Measurements from ENCODE around the gene TRMT10A. TPM values are rescaled to one million over a fixed set of nuclear protein-coding genes. Genes with fewer than 3 reads are reported as not detected.
"Not testable (repeated sequence)": the region's sequence is repeated elsewhere in the genome, so short reads cannot be mapped to it uniquely, and the experiment has no call there.

TRMT10A gene
- total RNA-seq, 1 donor from 2014 or later = 7.3 TPM

GRCh38 chr4:99536271-99536670, 27.6 kb downstream of the TRMT10A start:
- intact Hi-C loops (cut with micrococcal nuclease) = no loop called here
- no peak for DNase-seq (ENCODE audit: low spot score)
- Mint-ChIP-seq H3K27ac (no peak overlapping the region), H3K36me3 (ENCODE audit: low read depth) (no peaks in the 10 kb centered on the region), H3K27me3 (ENCODE audit: insufficient read depth) (peaks cover 10% of the 10 kb centered on the region), H3K9me3 (no peaks in the 10 kb centered on the region), H3K4me1 (ENCODE audit: low read depth) (no peaks in the 10 kb centered on the region), H3K4me3 (no peak overlapping the region)

DNA sequence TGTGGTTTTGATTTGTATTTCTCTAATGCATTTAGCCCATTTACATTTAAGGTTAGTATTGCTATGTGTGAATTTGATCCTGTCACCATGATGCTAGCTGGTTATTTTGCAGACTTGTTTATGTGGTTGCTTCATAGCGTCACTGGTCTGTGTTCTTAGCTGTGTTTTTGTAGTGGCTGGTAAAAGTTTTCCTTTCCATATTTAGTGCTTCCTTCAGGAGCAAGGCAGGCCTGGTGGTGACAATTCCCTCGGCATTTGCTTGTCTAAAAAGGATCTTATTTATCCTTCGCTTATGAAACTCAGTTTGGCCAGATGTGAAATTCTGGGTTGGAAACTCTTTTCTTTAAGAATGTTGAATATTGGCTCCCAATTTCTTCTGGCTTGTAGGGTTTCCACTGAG, 29.1 kb downstream of the TRMT10A start:
- H3K27me3 Mint-ChIP-seq (ENCODE audit: insufficient read depth) = peaks cover 15% of the 10 kb centered on the region
- H3K27ac Mint-ChIP-seq; DNase-seq (ENCODE audit: low spot score); H3K36me3 Mint-ChIP-seq (ENCODE audit: low read depth); intact Hi-C loops (cut with micrococcal nuclease); H3K4me1 Mint-ChIP-seq (ENCODE audit: low read depth); H3K4me3 Mint-ChIP-seq; H3K9me3 Mint-ChIP-seq: not testable (repeated sequence)

DNA sequence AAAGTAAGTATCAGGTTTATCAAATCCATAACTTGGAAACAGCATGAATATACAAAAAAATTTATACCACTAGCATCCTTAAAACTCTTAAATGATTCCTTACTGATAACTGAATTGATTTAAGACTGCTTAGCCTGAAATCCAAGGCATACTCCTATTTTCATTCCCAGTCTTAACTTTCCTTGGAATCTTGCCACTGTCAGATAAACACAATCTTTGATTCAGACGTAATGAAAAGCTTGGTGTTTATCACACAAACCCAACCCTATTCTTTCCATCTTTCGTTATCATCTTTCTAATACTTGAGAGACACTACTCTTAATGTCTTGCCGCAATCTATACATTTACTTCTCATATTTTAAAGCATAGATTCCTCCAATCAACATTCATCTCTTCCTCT, 33.9 kb downstream of the TRMT10A start:
- no peak overlapping the region for H3K27ac Mint-ChIP-seq
- H3K9me3 Mint-ChIP-seq = no peaks in the 10 kb centered on the region
- peaks cover 17% of the 10 kb centered on the region for H3K27me3 Mint-ChIP-seq (ENCODE audit: insufficient read depth)
- no peak for DNase-seq (ENCODE audit: low spot score)
- H3K4me3 Mint-ChIP-seq = no peak overlapping the region
- intact Hi-C loops (cut with micrococcal nuclease) = no loop called here
- H3K36me3 Mint-ChIP-seq (ENCODE audit: low read depth) = no peaks in the 10 kb centered on the region
- H3K4me1 Mint-ChIP-seq (ENCODE audit: low read depth) = no peaks in the 10 kb centered on the region

GRCh38 chr4:99529228-99529627, 34.6 kb downstream of the TRMT10A start:
- no peaks in the 10 kb centered on the region for H3K36me3 Mint-ChIP-seq (ENCODE audit: low read depth)
- no peaks in the 10 kb centered on the region for H3K4me1 Mint-ChIP-seq (ENCODE audit: low read depth)
- no peak overlapping the region for H3K4me3 Mint-ChIP-seq
- intact Hi-C loops (cut with micrococcal nuclease) = no loop called here
- DNase-seq (ENCODE audit: low spot score) = no peak
- H3K27me3 Mint-ChIP-seq (ENCODE audit: insufficient read depth) = peaks cover 17% of the 10 kb centered on the region
- H3K9me3 Mint-ChIP-seq = no peaks in the 10 kb centered on the region
- no peak overlapping the region for H3K27ac Mint-ChIP-seq

DNA sequence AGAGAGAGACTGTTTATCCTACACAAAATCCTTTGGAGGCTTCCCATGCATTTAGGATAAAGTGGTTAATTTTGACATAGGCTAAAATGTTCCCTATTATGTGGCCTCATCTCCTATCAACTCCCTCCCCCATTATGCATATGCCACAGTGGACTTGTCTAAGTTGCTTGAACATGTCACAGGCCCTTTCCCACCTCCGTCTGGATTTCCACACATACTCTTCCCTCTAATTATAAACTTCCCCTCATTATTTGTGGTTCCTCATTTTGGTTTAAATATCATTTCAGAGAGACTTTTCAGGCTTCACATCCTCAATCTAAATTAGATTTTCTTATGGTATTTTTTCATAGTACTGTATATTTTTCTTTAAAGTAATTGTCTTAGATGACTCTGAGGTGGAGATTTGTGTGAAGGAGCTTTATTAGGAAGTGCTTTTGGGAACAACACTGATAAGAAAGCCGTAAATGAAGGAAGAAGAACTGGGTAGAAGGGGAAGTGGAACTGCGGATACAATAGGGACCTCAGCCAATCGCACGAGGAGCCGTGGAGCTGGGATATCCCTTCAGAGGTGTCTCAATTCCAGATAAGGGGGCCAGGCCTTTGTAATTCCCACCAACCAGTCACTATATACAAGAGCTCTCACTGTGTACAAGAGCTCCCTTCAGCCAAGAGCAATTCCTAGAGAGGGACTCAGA, 45.1 kb downstream of the TRMT10A start:
- Mint-ChIP-seq H3K4me3 (no peak overlapping the region), H3K4me1 (ENCODE audit: low read depth) (no peaks in the 10 kb centered on the region), H3K36me3 (ENCODE audit: low read depth) (no peaks in the 10 kb centered on the region), H3K27me3 (ENCODE audit: insufficient read depth) (peaks cover 10% of the 10 kb centered on the region), H3K9me3 (no peaks in the 10 kb centered on the region), H3K27ac (no peak overlapping the region)
- DNase-seq (ENCODE audit: low spot score) = no peak
- intact Hi-C loops (cut with micrococcal nuclease) = no loop called here

- Mint-ChIP-seq H3K9me3 (peaks cover 16% of the 10 kb centered on the region), H3K4me3 (no peak within 1 kb of the TSS), H3K27me3 (ENCODE audit: insufficient read depth) (peaks cover 5% of the 10 kb centered on the region), H3K36me3 (ENCODE audit: low read depth) (peaks cover 9% of the 10 kb centered on the region), H3K4me1 (ENCODE audit: low read depth) (peaks cover 31% of the 10 kb centered on the region), H3K27ac (no peak within 1 kb of the TSS)
- intact Hi-C loops (cut with micrococcal nuclease) = no loop called here
- no peak for DNase-seq (ENCODE audit: low spot score)
Measured at GRCh38 chr4:99510721-99511120, 53.1 kb downstream of the TRMT10A start, which contains the start of gene C4orf17. Gene C4orf17 (plus strand): TSS chr4:99511021. CDS start chr4:99513082, 2,061 bp downstream.

GRCh38 chr4:99507762-99508161, 56.1 kb downstream of the TRMT10A start:
- intact Hi-C loops (cut with micrococcal nuclease) = loop anchor here (1.0 to 2.0 kb wide), 7 partner anchors 56 to 579 kb away; partner anchors contain the start of genes DNAJB14, EIF4E and LAMTOR3
- H3K27ac Mint-ChIP-seq = peak overlapping the region; percentile 87
- H3K4me1 Mint-ChIP-seq (ENCODE audit: low read depth) = peaks cover 36% of the 10 kb centered on the region
- peaks cover 17% of the 10 kb centered on the region for H3K9me3 Mint-ChIP-seq
- peak; percentile 50 for DNase-seq (ENCODE audit: low spot score)
- H3K36me3 Mint-ChIP-seq (ENCODE audit: low read depth) = peaks cover 11% of the 10 kb centered on the region
- peaks cover 2% of the 10 kb centered on the region for H3K27me3 Mint-ChIP-seq (ENCODE audit: insufficient read depth)
- peak overlapping the region; percentile 12 for H3K4me3 Mint-ChIP-seq

DNA sequence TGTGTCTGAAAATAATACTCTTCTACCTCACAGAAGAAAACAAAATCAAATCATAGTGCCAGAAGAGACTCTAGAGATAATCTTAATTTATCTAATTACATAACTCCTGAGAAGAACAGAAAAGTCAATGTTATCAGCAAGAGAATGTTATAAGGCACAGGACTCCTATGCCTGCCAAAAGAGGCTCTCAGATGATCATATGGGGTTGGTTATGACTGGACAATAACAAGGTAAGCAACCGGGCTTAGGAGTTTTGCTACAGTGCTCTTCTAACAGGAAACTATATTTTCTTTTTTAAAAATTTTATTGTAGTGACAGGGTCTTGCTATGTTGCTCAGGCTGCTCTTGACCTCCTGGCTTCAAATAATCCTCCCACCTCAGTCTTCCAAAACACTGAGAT, 56.5 kb downstream of the TRMT10A start:
- DNase-seq (ENCODE audit: low spot score) = no peak
- H3K36me3 Mint-ChIP-seq (ENCODE audit: low read depth) = peaks cover 11% of the 10 kb centered on the region
- H3K27me3 Mint-ChIP-seq (ENCODE audit: insufficient read depth) = peaks cover 2% of the 10 kb centered on the region
- peaks cover 36% of the 10 kb centered on the region for H3K4me1 Mint-ChIP-seq (ENCODE audit: low read depth)
- peaks cover 16% of the 10 kb centered on the region for H3K9me3 Mint-ChIP-seq
- intact Hi-C loops (cut with micrococcal nuclease) = loop anchor here (1.0 to 2.0 kb wide), 5 partner anchors 56 to 579 kb away; partner anchors contain the start of gene EIF4E
- peak overlapping the region; percentile 87 for H3K27ac Mint-ChIP-seq
- H3K4me3 Mint-ChIP-seq = peak overlapping the region; percentile 32

GRCh38 chr4:99506781-99507180, 57.1 kb downstream of the TRMT10A start:
- Mint-ChIP-seq H3K4me3 (peak overlapping the region; percentile 32), H3K27ac (peak overlapping the region; percentile 87), H3K27me3 (ENCODE audit: insufficient read depth) (peaks cover 2% of the 10 kb centered on the region), H3K36me3 (ENCODE audit: low read depth) (peaks cover 11% of the 10 kb centered on the region), H3K9me3 (peaks cover 12% of the 10 kb centered on the region), H3K4me1 (ENCODE audit: low read depth) (peaks cover 36% of the 10 kb centered on the region)
- DNase-seq (ENCODE audit: low spot score) = no peak
- intact Hi-C loops (cut with micrococcal nuclease) = loop anchor here (1.0 to 2.0 kb wide), 5 partner anchors 57 to 578 kb away; partner anchors contain the start of gene EIF4E

DNA sequence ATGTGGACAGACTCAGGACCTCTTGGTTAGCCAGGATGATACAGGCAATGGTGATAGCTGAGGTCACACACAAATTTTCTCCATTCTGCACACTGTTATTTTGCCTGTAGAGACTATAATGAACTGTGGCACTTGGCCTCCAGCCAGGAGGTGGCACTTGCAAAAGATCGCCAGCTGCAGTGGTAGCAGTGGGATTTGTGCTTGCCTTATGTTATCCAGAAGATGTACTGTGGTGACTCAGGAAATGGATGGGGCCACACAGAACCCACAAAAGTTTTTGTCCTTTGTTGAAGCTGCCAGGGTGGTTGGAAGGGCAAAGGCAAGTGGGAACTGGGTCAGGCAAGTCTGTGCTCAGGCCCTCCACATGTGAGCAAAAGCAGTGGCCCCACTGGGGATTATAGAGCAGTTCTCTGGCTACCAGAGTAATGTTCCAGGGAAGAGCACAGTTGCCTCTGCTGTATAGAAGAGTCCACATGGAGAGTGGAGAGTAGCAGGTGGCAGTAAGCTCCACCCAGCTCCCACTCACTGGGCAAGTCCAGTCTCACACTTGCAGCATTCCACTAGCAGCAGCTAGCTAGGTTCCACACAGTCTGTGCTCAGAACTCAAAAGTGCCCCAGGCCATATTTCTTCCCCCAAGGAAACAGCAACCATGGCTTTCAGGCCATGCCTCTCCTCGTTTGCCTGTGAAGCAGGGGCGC, 58.9 kb downstream of the TRMT10A start:
- intact Hi-C loops (cut with micrococcal nuclease) = no loop called here
- no peak overlapping the region for H3K27ac Mint-ChIP-seq
- H3K4me3 Mint-ChIP-seq = no peak overlapping the region
- H3K4me1 Mint-ChIP-seq (ENCODE audit: low read depth) = peaks cover 36% of the 10 kb centered on the region
- peaks cover 8% of the 10 kb centered on the region for H3K36me3 Mint-ChIP-seq (ENCODE audit: low read depth)
- no peaks in the 10 kb centered on the region for H3K27me3 Mint-ChIP-seq (ENCODE audit: insufficient read depth)
- DNase-seq (ENCODE audit: low spot score) = no peak
- H3K9me3 Mint-ChIP-seq = peaks cover 9% of the 10 kb centered on the region

Other genes with a start within 250 kb of the TRMT10A start
- not detected in 2 replicates for gene ADH1B, start 242.6 kb downstream of the TRMT10A start, total RNA-seq
- not detected in 2 replicates for gene ADH1C, start 211.3 kb downstream of the TRMT10A start, total RNA-seq
- gene ADH7, start 128.7 kb downstream of the TRMT10A start, total RNA-seq = not detected in 2 replicates
- not detected in 2 replicates for gene C4orf17, start 53.0 kb downstream of the TRMT10A start, total RNA-seq
- 0.29 TPM in 1 of 2 replicates, not detected in the other for gene MTTP, start 10.8 kb upstream of the TRMT10A start, total RNA-seq
- gene C4orf54, start 93.8 kb upstream of the TRMT10A start, total RNA-seq = not detected in 2 replicates

All from activated T-helper 1 cell treated with anti-CD3 and anti-CD28 coated beads, Interleukin-12 subunit alpha, Interleukin-12 subunit beta, Interleukin-2, Interleukin-4 antibody, amounts not matched to agents 30 ng/mL and 10 ng/mL and 1 ng/mL, durations not matched to agents 14 hours and 24 hours and 36 hours (primary cell).